Stimulated activated naive CD8-positive, alpha-beta T cell treated with anti-CD3 and anti-CD28 coated beads, Interleukin-15, Interleukin-2, amounts not matched to agents 100 ng/mL and 50 ng/mL, for 24 hours (primary cell): ENCODE measurements around the gene MPV17.
"Not testable (repeated sequence)": the region's sequence is repeated elsewhere in the genome, so short reads cannot be mapped to it uniquely, and the experiment has no call there.

ENCODE experiments used
- H3K27ac Mint-ChIP-seq: one replicate; pipeline ENCODE4 v1.8.0; 2021; ENCODE audit warnings: mild to moderate bottlenecking, mixed read lengths
- H3K27me3 Mint-ChIP-seq: one replicate; pipeline ENCODE4 v1.8.0; 2021; ENCODE audit warnings: mixed read lengths
- H3K36me3 Mint-ChIP-seq: one replicate; pipeline ENCODE4 v1.8.0; 2021; ENCODE audit warnings: low read depth, mixed read lengths
- H3K4me1 Mint-ChIP-seq: one replicate; pipeline ENCODE4 v1.8.0; 2021; ENCODE audit warnings: low read depth, mixed read lengths
- H3K4me3 Mint-ChIP-seq: one replicate; pipeline ENCODE4 v1.8.0; 2021; ENCODE audit warnings: mild to moderate bottlenecking, mixed read lengths
- H3K9me3 Mint-ChIP-seq: one replicate; pipeline ENCODE4 v1.8.0; 2021; ENCODE audit warnings: mixed read lengths

MPV17 gene

DNA sequence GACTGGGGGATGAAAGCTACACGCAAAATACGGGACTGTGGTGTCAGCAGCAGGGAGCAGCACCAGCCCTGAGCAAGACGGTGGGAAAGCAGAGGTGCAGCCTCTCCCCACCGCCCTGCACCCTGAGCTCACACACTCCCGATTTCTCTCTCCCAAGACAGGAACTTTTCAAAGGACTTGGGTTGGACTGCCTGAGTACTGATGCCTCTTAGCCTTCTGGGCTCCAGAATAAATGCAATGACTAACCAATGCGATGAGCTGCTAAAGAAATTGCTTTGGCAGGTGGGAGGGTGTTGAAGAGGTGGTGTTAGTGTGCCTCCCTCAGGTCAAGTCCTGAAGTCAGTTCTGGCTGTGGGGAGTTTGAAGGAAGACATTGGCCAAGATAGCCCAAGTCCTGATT, 31.0 kb downstream of the MPV17 start:
- Mint-ChIP-seq H3K4me1 (no peaks in the 10 kb centered on the region), H3K27ac (no peak overlapping the region), H3K27me3 (peaks cover 5% of the 10 kb centered on the region), H3K36me3 (no peaks in the 10 kb centered on the region), H3K9me3 (no peaks in the 10 kb centered on the region), H3K4me3 (no peak overlapping the region)

DNA sequence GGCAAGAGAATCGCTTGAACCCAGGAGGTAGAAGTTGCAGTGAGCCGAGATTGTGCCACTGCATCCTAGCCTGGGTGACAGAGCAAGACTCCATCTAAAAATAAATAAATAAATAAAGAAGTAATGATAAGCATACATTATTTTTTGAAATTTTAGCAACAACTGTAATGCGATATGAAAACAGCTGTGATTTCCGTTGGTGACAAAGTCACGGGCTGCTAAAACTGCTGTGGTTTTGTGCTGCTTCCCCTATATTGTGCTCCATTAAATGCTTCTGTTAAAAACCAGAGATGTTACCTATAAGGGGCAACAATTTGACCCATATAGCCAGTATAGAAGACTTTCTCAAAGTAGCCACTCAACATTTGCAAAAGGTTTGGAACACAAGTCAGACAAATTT, 32.3 kb downstream of the MPV17 start:
- Mint-ChIP-seq H3K4me1 (no peaks in the 10 kb centered on the region), H3K4me3 (no peak overlapping the region), H3K9me3 (no peaks in the 10 kb centered on the region), H3K27ac (no peak overlapping the region), H3K27me3 (no peaks in the 10 kb centered on the region), H3K36me3 (no peaks in the 10 kb centered on the region)

DNA sequence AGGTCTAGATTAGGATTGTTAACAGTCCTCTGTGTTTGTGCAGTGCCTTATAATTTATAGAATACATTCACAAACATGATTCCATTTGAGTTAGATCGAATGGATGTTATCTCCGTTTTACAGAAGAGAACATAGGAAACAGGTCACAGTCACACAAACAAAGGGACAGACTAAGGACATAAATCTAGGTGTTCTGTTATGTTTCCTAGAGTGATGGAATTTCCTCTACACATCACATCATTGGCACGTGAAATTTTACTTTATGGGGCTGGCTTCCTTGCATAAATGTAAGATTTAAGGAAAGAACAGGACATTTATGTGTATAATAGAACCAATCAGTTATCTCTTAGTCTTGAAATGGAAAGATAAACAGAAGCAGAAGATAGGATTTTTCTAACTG, 34.3 kb downstream of the MPV17 start:
- Mint-ChIP-seq H3K27ac (no peak overlapping the region), H3K4me3 (no peak overlapping the region), H3K4me1 (no peaks in the 10 kb centered on the region), H3K9me3 (no peaks in the 10 kb centered on the region), H3K36me3 (no peaks in the 10 kb centered on the region), H3K27me3 (no peaks in the 10 kb centered on the region)

DNA sequence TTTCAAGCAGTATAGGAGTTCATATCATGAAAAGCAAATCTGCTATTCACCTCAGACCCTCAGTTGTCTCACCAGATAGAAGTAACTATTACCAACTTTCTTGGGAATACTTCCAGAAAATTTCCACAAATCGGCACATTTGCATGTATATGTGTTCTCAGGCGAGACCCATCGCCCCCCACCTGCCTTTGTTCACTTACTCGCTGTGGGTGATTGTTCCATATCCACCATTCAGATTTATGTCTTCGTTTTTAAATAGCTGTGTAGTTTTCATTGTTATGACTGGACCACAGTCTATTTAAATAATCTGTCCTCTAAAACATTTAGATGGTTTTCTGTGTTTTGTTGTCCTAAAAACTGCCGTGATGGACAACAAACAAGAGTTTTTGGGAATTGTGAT, 37.4 kb downstream of the MPV17 start:
- H3K4me3 Mint-ChIP-seq, result no peak overlapping the region
- no peaks in the 10 kb centered on the region for H3K36me3 Mint-ChIP-seq
- no peaks in the 10 kb centered on the region for H3K9me3 Mint-ChIP-seq
- H3K4me1 Mint-ChIP-seq, result no peaks in the 10 kb centered on the region
- peaks cover 4% of the 10 kb centered on the region for H3K27me3 Mint-ChIP-seq
- no peak overlapping the region for H3K27ac Mint-ChIP-seq

GRCh38 chr2:27284996-27285395, 37.9 kb downstream of the MPV17 start:
- H3K27ac Mint-ChIP-seq, result no peak overlapping the region
- no peaks in the 10 kb centered on the region for H3K4me1 Mint-ChIP-seq
- no peak overlapping the region for H3K4me3 Mint-ChIP-seq
- peaks cover 4% of the 10 kb centered on the region for H3K27me3 Mint-ChIP-seq
- no peaks in the 10 kb centered on the region for H3K9me3 Mint-ChIP-seq
- H3K36me3 Mint-ChIP-seq, result no peaks in the 10 kb centered on the region

- H3K4me3 Mint-ChIP-seq, result no peak overlapping the region
- no peaks in the 10 kb centered on the region for H3K36me3 Mint-ChIP-seq
- no peaks in the 10 kb centered on the region for H3K9me3 Mint-ChIP-seq
- no peak overlapping the region for H3K27ac Mint-ChIP-seq
- H3K4me1 Mint-ChIP-seq, result no peaks in the 10 kb centered on the region
- H3K27me3 Mint-ChIP-seq, result peaks cover 8% of the 10 kb centered on the region
Measured at GRCh38 chr2:27282892-27283291, 40.0 kb downstream of the MPV17 start.

- H3K36me3 Mint-ChIP-seq, result no peaks in the 10 kb centered on the region
- no peaks in the 10 kb centered on the region for H3K9me3 Mint-ChIP-seq
- H3K4me1 Mint-ChIP-seq, result no peaks in the 10 kb centered on the region
- no peak within 1 kb of the TSS for H3K27ac Mint-ChIP-seq
- no peak within 1 kb of the TSS for H3K4me3 Mint-ChIP-seq
- H3K27me3 Mint-ChIP-seq, result peaks cover 12% of the 10 kb centered on the region
Measured at GRCh38 chr2:27281855-27282559, 40.9 kb downstream of the MPV17 start, which contains the start of gene TRIM54. TSS of gene TRIM54 (plus strand) at chr2:27282429. CDS start at chr2:27282732, 303 bp downstream.

DNA sequence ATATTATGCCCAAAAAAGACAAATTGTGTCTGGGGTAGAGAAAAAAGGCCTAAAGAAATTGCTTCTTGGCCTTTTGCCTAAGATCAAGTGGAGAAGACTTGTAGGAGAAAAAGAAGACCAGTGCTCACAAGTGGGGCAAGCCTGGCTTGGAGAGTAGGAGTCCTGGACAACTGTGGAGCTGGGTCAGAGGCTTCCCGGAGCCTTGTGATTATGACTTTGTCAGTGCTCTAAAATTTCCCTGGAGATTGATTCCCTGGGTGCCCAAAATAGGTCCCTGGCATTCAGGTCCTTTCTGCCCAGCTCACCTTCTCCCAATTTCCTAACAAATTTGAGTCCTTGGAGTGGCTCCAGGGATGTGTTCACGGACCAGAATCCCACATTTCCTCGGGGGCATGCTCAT, 41.5 kb downstream of the MPV17 start:
- Mint-ChIP-seq H3K4me1 (no peaks in the 10 kb centered on the region), H3K27me3 (peaks cover 12% of the 10 kb centered on the region), H3K4me3 (no peak overlapping the region), H3K9me3 (no peaks in the 10 kb centered on the region), H3K36me3 (no peaks in the 10 kb centered on the region), H3K27ac (no peak overlapping the region)

DNA sequence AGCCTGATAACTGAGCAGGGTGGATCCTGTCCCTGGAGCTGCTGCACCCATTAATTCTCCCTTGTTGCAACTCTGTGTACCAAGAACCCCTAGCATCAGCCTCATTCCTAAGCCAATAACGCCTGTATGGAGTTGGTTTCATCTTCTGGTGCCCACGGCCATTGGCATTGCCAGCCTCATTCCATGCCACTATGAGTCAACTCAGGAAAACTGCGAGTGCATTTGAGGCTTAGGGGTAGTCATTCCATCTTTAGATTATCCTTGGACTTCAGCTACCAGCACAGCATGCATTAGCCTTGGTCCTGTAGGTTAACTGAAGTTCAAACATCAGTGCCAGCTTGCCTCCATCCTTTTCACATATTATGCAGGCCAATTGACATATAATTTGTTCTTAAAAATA, 42.1 kb downstream of the MPV17 start:
- H3K9me3 Mint-ChIP-seq, result no peaks in the 10 kb centered on the region
- H3K4me3 Mint-ChIP-seq, result no peak overlapping the region
- no peak overlapping the region for H3K27ac Mint-ChIP-seq
- H3K27me3 Mint-ChIP-seq, result peaks cover 12% of the 10 kb centered on the region
- no peaks in the 10 kb centered on the region for H3K36me3 Mint-ChIP-seq
- H3K4me1 Mint-ChIP-seq, result no peaks in the 10 kb centered on the region

GRCh38 chr2:27278010-27278409, 44.9 kb downstream of the MPV17 start:
- Mint-ChIP-seq H3K27me3 (peaks cover 12% of the 10 kb centered on the region), H3K36me3 (no peaks in the 10 kb centered on the region), H3K27ac (no peak overlapping the region), H3K9me3 (no peaks in the 10 kb centered on the region), H3K4me1 (no peaks in the 10 kb centered on the region), H3K4me3 (no peak overlapping the region)

DNA sequence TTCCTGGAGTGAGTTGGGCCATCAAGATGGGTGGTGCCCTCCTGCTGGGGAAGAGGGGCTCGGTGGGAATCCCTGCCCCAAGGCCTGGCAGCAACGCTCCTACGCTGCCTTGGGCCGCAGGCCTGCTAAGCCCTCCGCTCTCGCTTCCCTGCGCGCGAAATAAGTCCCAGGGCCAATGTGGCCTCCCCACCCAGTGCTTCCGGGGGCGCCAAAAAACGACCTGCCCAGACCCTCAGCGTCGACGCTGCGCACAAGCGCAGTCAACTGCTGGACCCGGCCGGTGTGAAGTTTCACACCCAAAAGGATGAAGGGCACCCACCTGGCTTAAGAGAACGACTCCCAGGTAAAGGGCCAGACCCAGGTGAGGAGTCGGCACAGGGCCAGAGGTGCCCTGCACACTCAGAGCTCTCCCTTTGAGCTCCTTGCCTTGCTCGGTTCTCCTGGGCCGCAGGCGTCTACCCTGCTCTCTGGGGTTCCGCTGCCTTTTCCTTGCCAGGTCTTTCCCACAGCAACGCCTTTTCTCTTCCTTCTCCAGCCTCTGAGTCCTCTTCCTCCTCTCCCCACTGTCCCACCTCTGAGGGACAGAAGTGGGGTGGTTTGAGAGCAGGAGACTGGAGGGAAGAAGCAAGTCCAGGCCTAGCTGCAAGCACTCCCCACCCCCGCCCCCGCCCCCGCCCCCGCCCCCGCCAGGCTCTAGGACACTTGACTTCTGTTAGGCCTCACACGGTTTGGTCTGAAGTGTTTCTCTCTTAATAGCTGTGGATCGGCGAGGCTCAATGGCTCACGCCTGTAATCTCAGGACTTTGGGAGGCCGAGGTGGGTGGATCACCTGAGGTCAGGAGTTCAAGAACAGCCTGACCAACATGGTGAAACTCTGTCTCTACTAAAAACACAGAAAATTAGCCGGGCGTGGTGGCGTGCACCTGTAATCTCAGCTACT, 47.4 kb downstream of the MPV17 start, which contains the start of gene DNAJC5G:
Gene DNAJC5G (plus strand): TSS at position 223 of the 940 bp plus-strand sequence. CDS start 1,296 bp downstream, outside the sequence.
- Mint-ChIP-seq H3K9me3 (no peaks in the 10 kb centered on the region), H3K27me3 (peaks cover 8% of the 10 kb centered on the region), H3K4me1 (no peaks in the 10 kb centered on the region), H3K4me3 (no peak within 1 kb of the TSS), H3K36me3 (no peaks in the 10 kb centered on the region), H3K27ac (no peak within 1 kb of the TSS)

DNA sequence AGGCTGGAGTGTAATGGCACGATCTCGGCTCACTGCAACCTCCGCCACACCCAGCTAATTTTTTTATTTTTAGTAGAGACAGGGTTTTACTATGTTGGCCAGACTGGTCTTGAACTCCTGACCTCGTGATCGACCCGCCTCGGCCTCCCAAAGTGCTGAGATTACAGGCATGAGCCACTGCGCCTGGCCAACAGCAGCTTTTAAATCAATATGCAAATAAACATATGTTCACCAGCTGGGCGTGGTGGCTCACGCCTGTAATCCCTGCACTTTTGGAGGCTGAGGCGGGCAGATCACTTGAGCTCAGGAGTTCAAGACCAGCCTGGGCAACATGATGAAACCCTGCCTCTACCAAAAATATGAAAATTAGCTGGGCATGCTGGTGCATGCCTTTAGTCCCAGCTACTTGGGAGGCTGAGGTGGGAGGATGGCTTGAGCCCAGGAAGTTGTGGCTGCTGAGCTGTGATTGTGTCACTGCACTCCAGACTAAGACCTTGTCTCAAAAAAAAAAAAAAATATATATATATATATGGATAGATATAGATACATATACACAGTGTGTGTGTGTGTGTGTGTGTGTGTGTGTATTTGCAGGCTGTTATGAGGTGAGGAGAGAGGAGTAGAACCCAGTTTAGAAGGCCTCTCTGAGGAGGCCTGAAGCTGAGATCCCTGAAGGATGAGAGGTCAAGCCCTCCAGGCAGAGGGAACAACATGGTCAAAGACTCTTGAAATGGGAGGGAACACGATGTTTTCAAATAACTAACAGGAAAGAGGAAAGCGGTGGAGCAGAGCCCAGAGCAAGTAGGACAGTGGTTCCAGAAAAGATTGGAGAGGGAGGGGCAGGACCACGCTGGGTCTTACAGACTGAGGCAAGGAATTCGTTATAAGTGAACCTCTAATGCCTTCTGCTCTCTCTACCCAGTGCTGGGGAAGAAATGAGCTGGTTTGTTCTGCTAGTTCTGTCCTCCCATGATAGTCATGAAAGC, 50.1 kb downstream of the MPV17 start:
- H3K4me3 Mint-ChIP-seq, result not testable (repeated sequence)

DNA sequence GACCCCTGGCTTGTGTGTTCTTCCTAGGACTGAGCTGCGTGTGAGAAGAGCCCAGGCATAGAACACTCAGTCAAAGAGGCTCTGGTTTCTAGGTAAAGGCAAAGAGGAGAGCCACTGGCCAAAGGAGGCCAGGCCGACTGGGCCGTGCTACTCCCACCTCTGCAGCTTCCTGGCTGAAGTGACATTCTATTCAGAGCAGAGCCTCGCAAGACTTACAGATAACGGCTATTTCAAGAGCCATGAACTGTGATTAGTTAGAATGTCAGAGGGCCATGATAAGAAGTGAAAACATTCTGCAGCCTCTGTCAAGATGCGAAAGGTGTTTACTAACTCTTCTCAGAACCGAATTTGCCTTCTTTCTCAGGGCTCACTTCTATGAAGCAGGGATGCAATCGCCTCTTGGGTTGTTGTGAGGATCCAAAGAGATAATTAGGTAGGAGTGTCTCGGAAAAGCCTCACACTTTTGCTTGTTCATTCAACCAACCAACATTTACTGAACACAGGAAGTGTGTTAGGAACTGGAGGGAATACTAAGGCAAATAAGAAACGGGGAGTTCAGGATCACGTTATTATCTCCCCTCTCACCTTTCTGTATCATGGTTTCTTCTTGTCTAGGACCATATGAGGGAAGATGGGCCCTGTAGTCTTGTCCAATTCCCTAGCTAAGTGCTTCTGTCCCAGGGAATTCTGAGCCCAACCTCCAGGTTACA, 51.1 kb downstream of the MPV17 start:
- Mint-ChIP-seq H3K36me3 (no peaks in the 10 kb centered on the region), H3K4me3 (no peak overlapping the region), H3K27ac (no peak overlapping the region), H3K9me3 (no peaks in the 10 kb centered on the region), H3K27me3 (peaks cover 4% of the 10 kb centered on the region), H3K4me1 (no peaks in the 10 kb centered on the region)

More for the DNA sequence above, 50.1 kb downstream of the MPV17 start:
- not testable (repeated sequence) for H3K27ac Mint-ChIP-seq, H3K36me3 Mint-ChIP-seq, H3K4me1 Mint-ChIP-seq, H3K27me3 Mint-ChIP-seq, H3K9me3 Mint-ChIP-seq

GRCh38 chr2:27270670-27271069, 52.2 kb downstream of the MPV17 start:
- Mint-ChIP-seq H3K4me3 (no peak overlapping the region), H3K9me3 (no peaks in the 10 kb centered on the region), H3K27me3 (peaks cover 4% of the 10 kb centered on the region), H3K27ac (no peak overlapping the region), H3K36me3 (no peaks in the 10 kb centered on the region), H3K4me1 (no peaks in the 10 kb centered on the region)
